H1 (cell line): ENCODE measurements around the gene MED29. TPM values are rescaled to one million over a fixed set of nuclear protein-coding genes. Genes with fewer than 3 reads are reported as not detected.

Source experiments
- CTCF ChIA-PET: fragments of 300-600 bp; sonication (Branson Sonifier 250); formaldehyde crosslinking; loops from one replicate; lab custom pipeline; 2021; ENCODE audit not compliant: partially characterized antibody; lab: Charles Lee
- POLR2A ChIA-PET: fragments of 300-600 bp; sonication (Branson Sonifier 250); formaldehyde crosslinking; loops from one replicate; lab custom pipeline; 2021; ENCODE audit warnings: inconsistent platforms; ENCODE audit not compliant: partially characterized antibody; lab: Charles Lee
- DNase-seq, 2 experiments: peaks; one replicate each; pipeline versions ENCODE4 v3.0.0 to v3.0.0-alpha.2; 2010 to 2022; ENCODE audit warnings: low spot score in 2 of 2, low read depth in 1 of 2, mixed read lengths in 1 of 2
- FAIRE-seq: peaks from 2 replicates; lab custom pipeline; 2011; peaks lifted over from hg19 to GRCh38; lab: Jason Lieb, UNC
- H2AFZ ChIP-seq: 2 replicates; pipeline ENCODE4 v1.8.1; 2012; ENCODE audit warnings: low read length, inconsistent platforms
- H2AK5ac ChIP-seq: 2 replicates; pipeline ENCODE4 v1.6.1; 2013; ENCODE audit warnings: low read depth, low read length
- H2BK120ac ChIP-seq: replicated peaks from 2 replicates; pipeline ENCODE3; 2013; ENCODE audit warnings: low read depth, low read length, inconsistent platforms
- H2BK12ac ChIP-seq: 2 replicates; pipeline ENCODE4 v1.6.1; 2013; ENCODE audit warnings: low read depth, low read length
- H2BK15ac ChIP-seq: 2 replicates; pipeline ENCODE4 v1.6.1; 2013; ENCODE audit warnings: low read length
- H2BK20ac ChIP-seq: 2 replicates; pipeline ENCODE4 v1.6.1; 2013; ENCODE audit warnings: low read length
- H2BK5ac ChIP-seq: 2 replicates; pipeline ENCODE4 v1.6.1; 2013; ENCODE audit warnings: low read depth, low read length
- H3K14ac ChIP-seq: 2 replicates; pipeline ENCODE4 v1.6.1; 2013; ENCODE audit warnings: inconsistent platforms; ENCODE audit not compliant: insufficient read length
- H3K18ac ChIP-seq: 2 replicates; pipeline ENCODE4 v1.6.1; 2013; ENCODE audit warnings: low read length; ENCODE audit errors: extremely low read depth
- H3K23ac ChIP-seq: 2 replicates; pipeline ENCODE4 v1.6.1; 2013; ENCODE audit warnings: inconsistent platforms; ENCODE audit not compliant: insufficient read length
- H3K23me2 ChIP-seq: 2 replicates; pipeline ENCODE4 v1.6.1; 2013; ENCODE audit warnings: low read depth, low read length
- H3K27ac ChIP-seq: 2 replicates; pipeline ENCODE4 v1.6.1; 2011; ENCODE audit warnings: low read depth, low read length, inconsistent platforms
- H3K27me3 ChIP-seq, 4 experiments: replicated peaks in 1 of 4; 1 replicate in 1 of 4; 2 replicates in 3 of 4; pipeline versions ENCODE4 v1.6.1 to v1.8.1; 2011 to 2013; ENCODE audit warnings: low read length in 3 of 4, mild to moderate bottlenecking in 3 of 4, inconsistent platforms in 2 of 4, mixed read lengths in 2 of 4, moderate library complexity in 1 of 4; ENCODE audit not compliant: control insufficient read depth in 3 of 4, insufficient read depth in 3 of 4; ENCODE audit errors: extremely low read depth in 1 of 4
- H3K36me3 ChIP-seq, 4 experiments: 2 replicates each; pipeline versions ENCODE4 v1.6.1 to v1.8.1; 2011 to 2013; ENCODE audit warnings: mild to moderate bottlenecking in 4 of 4, low read length in 3 of 4, moderate library complexity in 2 of 4, control low read depth in 1 of 4, inconsistent platforms in 1 of 4; ENCODE audit not compliant: insufficient read depth in 4 of 4, control insufficient read depth in 2 of 4
- H3K4ac ChIP-seq: replicated peaks from 2 replicates; pipeline ENCODE3; 2013; ENCODE audit warnings: low read length, low read depth, mixed read lengths, inconsistent platforms; ENCODE audit not compliant: insufficient read length
- H3K4me1 ChIP-seq, 4 experiments: replicated peaks in 1 of 4; 1 replicate in 1 of 4; 2 replicates in 3 of 4; pipeline versions ENCODE4 v1.6.1 to v1.8.1; 2011 to 2013; ENCODE audit warnings: low read length in 3 of 4, inconsistent platforms in 2 of 4, mixed read lengths in 1 of 4; ENCODE audit not compliant: insufficient read depth in 4 of 4, control insufficient read depth in 3 of 4
- H3K4me2 ChIP-seq, 2 experiments: 2 replicates each; pipeline versions ENCODE4 v1.6.1 to v1.8.1; 2011 to 2013; ENCODE audit warnings: low read depth in 2 of 2, low read length in 2 of 2, control low read depth in 1 of 2, inconsistent platforms in 1 of 2, mild to moderate bottlenecking in 1 of 2; ENCODE audit not compliant: insufficient read depth in 1 of 2
- H3K4me3 ChIP-seq, 4 experiments: fragments of 200-600, 300-600 bp in 1 of 4; sonication (generic), shearing (Covaris generic), sonication (Bioruptor Twin) in 1 of 4; 2 replicates each; pipeline versions ENCODE4 v1.5.1 to v1.8.1; 2011 to 2016; ENCODE audit warnings: low read length in 4 of 4, low read depth in 3 of 4, control low read depth in 2 of 4, inconsistent platforms in 2 of 4, mild to moderate bottlenecking in 2 of 4, mixed read lengths in 1 of 4, moderate library complexity in 1 of 4; ENCODE audit not compliant: insufficient read depth in 2 of 4; ENCODE audit errors: extremely low read depth in 1 of 4
- H3K56ac ChIP-seq: replicated peaks from 2 replicates; pipeline ENCODE3; 2013; ENCODE audit warnings: low read depth, mild to moderate bottlenecking, mixed read lengths, low read length, inconsistent platforms; ENCODE audit not compliant: insufficient read length
- H3K79me1 ChIP-seq: 2 replicates; pipeline ENCODE4 v1.6.1; 2013; ENCODE audit warnings: low read depth, low read length, control low read depth
- H3K79me2 ChIP-seq, 2 experiments: 2 replicates each; pipeline versions ENCODE4 v1.6.1 to v1.8.1; 2012 to 2013; ENCODE audit warnings: low read length in 2 of 2, mild to moderate bottlenecking in 2 of 2, inconsistent platforms in 1 of 2; ENCODE audit not compliant: insufficient read depth in 2 of 2, control insufficient read depth in 1 of 2
- H3K9ac ChIP-seq, 4 experiments: replicated peaks in 1 of 4; 1 replicate in 1 of 4; 2 replicates in 3 of 4; pipeline versions ENCODE4 v1.6.1 to v1.8.1; 2011 to 2013; ENCODE audit warnings: low read depth in 3 of 4, low read length in 3 of 4, control low read depth in 2 of 4, mild to moderate bottlenecking in 2 of 4, moderate library complexity in 2 of 4, inconsistent platforms in 1 of 4; ENCODE audit errors: extremely low read depth in 1 of 4
- H3K9me3 ChIP-seq, 2 experiments: 2 replicates each; pipeline versions ENCODE4 v1.6.1 to v1.8.1; 2012 to 2013; ENCODE audit warnings: mild to moderate bottlenecking in 2 of 2, moderate library complexity in 2 of 2, control low read depth in 1 of 2, inconsistent platforms in 1 of 2, low read depth in 1 of 2, low read length in 1 of 2, mixed read lengths in 1 of 2; ENCODE audit not compliant: insufficient read depth in 2 of 2
- H4K20me1 ChIP-seq, 2 experiments: replicated peaks in 1 of 2; 2 replicates each; pipeline versions ENCODE3 to v1.8.1; 2011 to 2013; ENCODE audit warnings: inconsistent platforms in 2 of 2, low read length in 2 of 2, mild to moderate bottlenecking in 1 of 2; ENCODE audit not compliant: insufficient read depth in 2 of 2, control insufficient read depth in 1 of 2
- H4K5ac ChIP-seq: 2 replicates; pipeline ENCODE4 v1.6.1; 2013; ENCODE audit warnings: low read length, low read depth, mixed read lengths, inconsistent platforms; ENCODE audit not compliant: insufficient read length
- H4K8ac ChIP-seq: 2 replicates; pipeline ENCODE4 v1.8.0; 2013; ENCODE audit warnings: mild to moderate bottlenecking, moderate library complexity, low read length, inconsistent platforms; ENCODE audit not compliant: insufficient read depth; ENCODE audit errors: extremely low read depth
- H4K91ac ChIP-seq: replicated peaks from 2 replicates; pipeline ENCODE3; 2013; ENCODE audit warnings: low read length, mixed read lengths, inconsistent platforms; ENCODE audit not compliant: insufficient read length
- ATF2 ChIP-seq: IDR thresholded peaks from 2 replicates; pipeline ENCODE4 v1.6.1; 2012; ENCODE audit warnings: low read length, inconsistent platforms
- CBX8 ChIP-seq: fragments of 300-800, 300-1000 bp; sonication (generic); IDR thresholded peaks from 2 replicates; pipeline ENCODE4 v1.7.1; 2016; ENCODE audit warnings: low read depth, low read length, borderline replicate concordance
- CEBPB ChIP-seq: IDR thresholded peaks from 2 replicates; pipeline ENCODE4 v1.6.1; 2012; ENCODE audit warnings: low read depth, low read length
- MAFK ChIP-seq: IDR thresholded peaks from 2 replicates; pipeline ENCODE4 v1.6.1; 2012; ENCODE audit warnings: low read depth, mild to moderate bottlenecking, improper control_type of control experiment, low read length
- POLR2A ChIP-seq, 2 experiments: IDR thresholded peaks; 1 replicate in 1 of 2; 2 replicates in 1 of 2; pipeline ENCODE4 v1.6.1; 2011; ENCODE audit warnings: low read depth in 2 of 2, low read length in 2 of 2, mild to moderate bottlenecking in 2 of 2; ENCODE audit errors: control extremely low read depth in 1 of 2
- SIX5 ChIP-seq: IDR thresholded peaks from 2 replicates; pipeline ENCODE4 v1.6.1; 2011; ENCODE audit warnings: mild to moderate bottlenecking, low read depth, low read length
- SP2 ChIP-seq: IDR thresholded peaks from 2 replicates; pipeline ENCODE4 v1.6.1; 2012; ENCODE audit warnings: mild to moderate bottlenecking, low read length, inconsistent platforms
- WGBS, 2 experiments: shearing (Covaris generic) in 1 of 2; methylation state at CpG; one replicate each; pipeline versions ENCODE4 v1.1.6 to v1.1.7; 2013 to 2015; ENCODE audit warnings: low lambda C conversion rate in 2 of 2, mixed read lengths in 2 of 2, inconsistent platforms in 1 of 2, low coverage in 1 of 2, missing lambda C conversion rate in 1 of 2; ENCODE audit not compliant: insufficient replicate concordance in 2 of 2, insufficient coverage in 1 of 2, insufficient read length in 1 of 2; ENCODE audit errors: extremely low coverage in 1 of 2, missing lambda C conversion rate in 1 of 2; 5-methylcytosine and 5-hydroxymethylcytosine counted together
- polyA plus RNA-seq, 7 experiments: library from polyadenylated mRNA; depleted of rRNA in 3 of 7; stranded (reverse) in 5 of 7; unstranded in 2 of 7; fragments of >200 nt in 5 of 7; fragments of 200-250 nt in 2 of 7; gene quantifications; 1 replicate in 5 of 7; 2 replicates in 1 of 7; 4 replicates in 1 of 7; pipeline versions ENCODE4 v1.2.1 to v1.2.3, GENCODE V29; 2011 to 2013; ENCODE audit warnings: missing spikeins in 2 of 7, mixed read lengths in 2 of 7
- total RNA-seq: library from RNA; stranded (reverse); fragmentation: NEBNext Ultra II Directional; extraction: Animal tissue kit (Norgen Biotek cat#: 25700); gene quantifications from 2 replicates; pipeline ENCODE4 v1.2.1, GENCODE V29; 2021
- TF ChIP-seq, protein P1 (sequence below), 3 experiments: IDR thresholded peaks; 1 replicate in 2 of 3; 2 replicates in 1 of 3; pipeline versions ENCODE4 v1.5.1 to v1.6.1; 2011; ENCODE audit warnings: low read length in 3 of 3, mild to moderate bottlenecking in 3 of 3, inconsistent platforms in 2 of 3, low read depth in 1 of 3, moderate library complexity in 1 of 3; ENCODE audit not compliant: insufficient read depth in 1 of 3; ENCODE audit errors: control extremely low read depth in 1 of 3
- TF ChIP-seq, protein P2 (sequence below): IDR thresholded peaks from 2 replicates; pipeline ENCODE4 v1.6.1; 2012; ENCODE audit warnings: inconsistent platforms

The MED29 gene
- total and polyA plus RNA-seq, 2 of the 8 experiments (the other 6 are each of a cell fraction or from before 2014, with no cell fraction given) = 31.1 to 52.5 TPM

DNA sequence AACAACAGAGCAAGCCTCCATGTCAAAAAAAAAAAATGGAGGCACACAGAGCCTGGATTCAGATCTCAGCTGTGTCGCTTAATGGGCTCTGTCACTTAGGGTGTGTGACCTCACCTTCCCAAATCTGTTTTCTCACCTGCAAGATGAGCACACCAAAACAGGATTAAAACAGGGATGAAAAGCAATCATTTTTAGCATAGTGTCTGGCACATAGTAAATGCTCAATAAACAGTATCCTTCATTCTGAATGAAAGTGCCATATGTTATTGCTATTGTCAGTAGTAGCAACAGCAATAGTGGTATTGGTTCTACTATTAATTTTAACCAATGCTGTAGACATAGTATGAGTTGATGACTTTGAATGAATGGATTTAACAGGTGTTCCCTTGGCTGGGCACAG is 25.6 kb upstream of the MED29 start:
- Histone ChIP-seq H3K27ac (no peak overlapping the region), H2BK20ac (no peak overlapping the region), H3K4me1 (no peaks in the 10 kb centered on the region), H2AFZ (no peak overlapping the region), H3K23me2 (no peaks in the 10 kb centered on the region), H3K4ac (no peak overlapping the region), H2BK12ac (no peak overlapping the region), H3K56ac (no peak overlapping the region), H3K79me1 (peaks cover 2% of the 10 kb centered on the region; the same call in 1 of the 2 replicates), H4K91ac (no peak overlapping the region), H4K5ac (no peak overlapping the region), H2BK5ac (no peak overlapping the region), H3K27me3 (no peaks in the 10 kb centered on the region), H3K79me2 (no peaks in the 10 kb centered on the region), H4K8ac (no peak overlapping the region), H2AK5ac (no peak overlapping the region), H3K9me3 (no peaks in the 10 kb centered on the region), H3K23ac (no peak overlapping the region), H3K4me3 (no peak overlapping the region), H2BK15ac (no peak overlapping the region), H3K4me2 (no peak overlapping the region), H3K9ac (no peak overlapping the region), H3K14ac (no peak overlapping the region), H3K36me3 (peaks cover 9 to 34% (median 27%) of the 10 kb centered on the region in 4 experiments), H2BK120ac (no peak overlapping the region), H3K18ac (no peak overlapping the region), H4K20me1 (peaks cover 9 to 11% of the 10 kb centered on the region in 2 experiments)
- 95% methylated on average over 1 of the region's 1 CpG; no CpG with 5 or more reads in 1 of the 2 experiments for WGBS, 2 experiments
- no peak for FAIRE-seq
- ChIA-PET POLR2A (interaction anchor here (0.8 to 2.2 kb wide), 3 partner anchors 9 to 20 kb away, joined by 3 to 8 read pairs (median 3); no protein-coding TSS in a partner anchor), CTCF (interaction anchor here (0.8 to 1.3 kb wide), 3 partner anchors 9 to 46 kb away, joined by 3 read pairs; no protein-coding TSS in a partner anchor)
- DNase-seq = no peak
- TF ChIP-seq CBX8 (no peak), POLR2A (IDR thresholded peaks at IDR 0.05; ENCODE audit: control extremely low read depth in 1 of 2, low read depth in 2 of 2, low read length in 2 of 2) (no peak), SP2 (no peak), SIX5 (no peak), CEBPB (no peak), MAFK (no peak), ATF2 (no peak)
- TF ChIP-seq, protein P1, sequence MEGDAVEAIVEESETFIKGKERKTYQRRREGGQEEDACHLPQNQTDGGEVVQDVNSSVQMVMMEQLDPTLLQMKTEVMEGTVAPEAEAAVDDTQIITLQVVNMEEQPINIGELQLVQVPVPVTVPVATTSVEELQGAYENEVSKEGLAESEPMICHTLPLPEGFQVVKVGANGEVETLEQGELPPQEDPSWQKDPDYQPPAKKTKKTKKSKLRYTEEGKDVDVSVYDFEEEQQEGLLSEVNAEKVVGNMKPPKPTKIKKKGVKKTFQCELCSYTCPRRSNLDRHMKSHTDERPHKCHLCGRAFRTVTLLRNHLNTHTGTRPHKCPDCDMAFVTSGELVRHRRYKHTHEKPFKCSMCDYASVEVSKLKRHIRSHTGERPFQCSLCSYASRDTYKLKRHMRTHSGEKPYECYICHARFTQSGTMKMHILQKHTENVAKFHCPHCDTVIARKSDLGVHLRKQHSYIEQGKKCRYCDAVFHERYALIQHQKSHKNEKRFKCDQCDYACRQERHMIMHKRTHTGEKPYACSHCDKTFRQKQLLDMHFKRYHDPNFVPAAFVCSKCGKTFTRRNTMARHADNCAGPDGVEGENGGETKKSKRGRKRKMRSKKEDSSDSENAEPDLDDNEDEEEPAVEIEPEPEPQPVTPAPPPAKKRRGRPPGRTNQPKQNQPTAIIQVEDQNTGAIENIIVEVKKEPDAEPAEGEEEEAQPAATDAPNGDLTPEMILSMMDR (IDR thresholded peaks at IDR 0.05; ENCODE audit: control extremely low read depth in 1 of 3, insufficient read depth in 1 of 3, low read depth in 1 of 3, low read length in 3 of 3) = no peak
- TF ChIP-seq, protein P2, sequence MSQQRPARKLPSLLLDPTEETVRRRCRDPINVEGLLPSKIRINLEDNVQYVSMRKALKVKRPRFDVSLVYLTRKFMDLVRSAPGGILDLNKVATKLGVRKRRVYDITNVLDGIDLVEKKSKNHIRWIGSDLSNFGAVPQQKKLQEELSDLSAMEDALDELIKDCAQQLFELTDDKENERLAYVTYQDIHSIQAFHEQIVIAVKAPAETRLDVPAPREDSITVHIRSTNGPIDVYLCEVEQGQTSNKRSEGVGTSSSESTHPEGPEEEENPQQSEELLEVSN = no peak
